IPS-NIHi11 (cell line): ENCODE data around the gene SLC23A2.
"Not testable (repeated sequence)": the region's sequence is repeated elsewhere in the genome, so short reads cannot be mapped to it uniquely, and the experiment has no call there.

Source experiments
- DNase-seq: peaks from one replicate; pipeline ENCODE4 v3.0.0; 2012; ENCODE audit warnings: mixed read lengths, low spot score

SLC23A2 gene

GRCh38 chr20:5005326-5005725, 4.0 kb upstream of the SLC23A2 start:
- DNase-seq, result no peak

DNA sequence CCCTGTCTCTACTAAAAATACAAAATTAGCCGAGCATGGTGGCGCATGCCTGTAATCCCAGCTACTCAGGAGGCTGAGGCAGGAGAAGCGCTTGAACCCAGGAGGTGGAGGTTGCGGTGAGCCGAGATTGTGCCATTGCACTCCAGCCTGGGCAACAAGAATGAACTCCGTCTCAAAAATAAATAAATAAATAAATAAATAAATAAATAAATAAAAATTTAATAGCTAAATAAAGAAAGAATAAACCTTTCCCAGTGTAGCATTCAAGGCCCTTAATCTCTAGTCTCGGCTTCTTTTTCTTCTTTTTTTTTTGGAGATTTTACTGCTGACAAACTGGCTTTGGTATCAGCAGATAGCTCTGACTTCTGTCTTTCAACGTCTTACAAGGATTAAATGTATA, 3.5 kb upstream of the SLC23A2 start:
- not testable (repeated sequence) for DNase-seq

- no peak for DNase-seq
Observed at GRCh38 chr20:5003626-5004025, 2.3 kb upstream of the SLC23A2 start.

- DNase-seq, result peak; percentile 68
Observed at GRCh38 chr20:5002077-5002413, 735 bp upstream of the SLC23A2 start.

DNA sequence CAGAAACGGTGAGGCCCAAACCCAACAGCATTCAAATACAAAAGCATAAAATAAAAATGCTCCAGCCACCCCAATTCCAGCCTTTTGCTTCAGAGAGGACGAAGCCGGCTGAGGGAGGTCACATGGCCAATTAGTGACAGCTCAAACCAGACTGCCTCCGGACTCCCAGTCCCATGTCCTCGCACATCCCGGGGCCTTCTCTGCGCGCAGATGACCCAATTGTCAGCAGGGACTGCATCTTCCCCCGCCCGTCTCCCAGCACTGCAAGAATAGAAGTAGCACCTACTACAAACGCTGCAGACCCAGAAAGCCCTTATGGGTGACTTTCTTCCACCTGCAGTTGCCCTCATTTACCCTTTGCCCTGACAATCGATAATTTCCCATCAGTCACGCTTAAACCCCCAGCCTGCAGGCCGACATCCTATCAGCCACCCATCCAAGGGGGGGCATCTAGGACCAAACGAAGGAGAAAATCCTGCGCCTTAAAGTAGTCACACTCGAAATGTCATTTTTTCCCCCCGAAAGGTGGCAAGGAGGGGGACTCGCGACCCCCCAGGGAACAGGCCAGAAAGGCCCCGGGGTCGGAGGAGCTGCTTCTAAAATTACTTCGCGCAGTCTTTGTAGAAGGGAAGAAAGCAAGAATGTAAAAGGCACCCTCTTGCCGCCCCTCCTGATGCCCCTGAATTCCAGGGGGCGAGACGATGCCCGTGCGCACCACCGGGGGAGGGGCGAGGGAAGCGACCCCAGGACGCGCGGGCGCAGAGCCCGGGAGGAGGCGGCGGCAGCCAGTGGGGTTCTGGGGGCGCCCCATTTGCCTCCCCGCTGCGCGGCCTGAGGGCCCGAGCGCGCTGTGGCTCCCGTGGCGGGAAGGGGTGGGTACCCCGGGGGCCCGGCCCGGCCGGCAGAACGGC, 792 bp downstream of the SLC23A2 start:
- DNase-seq, result peak; percentile 39

DNA sequence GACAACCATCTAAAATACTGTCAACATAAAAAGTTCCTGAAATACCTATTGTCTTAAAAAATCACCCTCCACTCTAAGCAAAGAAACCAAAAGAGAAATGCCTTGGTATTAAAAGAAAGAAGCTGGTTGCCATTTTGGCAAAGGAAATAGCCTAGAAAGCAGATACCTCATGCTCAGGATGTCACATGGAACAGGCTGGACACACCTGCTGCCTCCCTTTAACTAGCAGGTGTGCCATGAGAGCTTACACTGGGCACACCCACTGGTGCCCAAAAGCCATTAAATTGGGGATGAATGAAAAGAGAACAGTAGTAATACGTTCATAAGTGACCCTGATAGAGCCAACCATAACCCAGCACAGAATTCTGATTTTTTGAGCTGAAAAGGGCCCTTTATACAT, 1.5 kb downstream of the SLC23A2 start:
- DNase-seq, result no peak

DNA sequence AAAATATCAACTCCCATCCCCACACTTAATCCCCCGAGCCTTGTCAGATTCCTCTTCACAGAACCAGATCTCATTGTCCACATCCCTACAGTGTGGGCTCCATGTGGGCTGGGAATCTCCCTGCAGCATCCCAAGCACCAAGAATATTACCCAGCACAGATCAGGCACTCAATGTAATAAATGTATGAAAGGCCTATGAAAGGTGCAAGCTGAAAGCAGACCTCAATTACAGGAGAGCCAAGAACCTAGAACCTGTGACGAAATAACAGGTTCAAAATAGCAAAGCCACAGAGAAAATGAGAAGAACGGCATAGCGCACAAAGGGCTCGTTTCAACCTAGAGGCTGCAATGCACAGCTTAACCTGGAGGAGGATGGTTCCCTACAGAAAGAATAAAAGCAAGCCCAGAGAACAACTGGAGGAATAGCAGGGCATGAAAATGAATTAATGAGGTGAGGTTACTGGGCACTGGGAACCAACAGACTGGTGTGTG, 3.1 kb downstream of the SLC23A2 start:
- no peak for DNase-seq

DNA sequence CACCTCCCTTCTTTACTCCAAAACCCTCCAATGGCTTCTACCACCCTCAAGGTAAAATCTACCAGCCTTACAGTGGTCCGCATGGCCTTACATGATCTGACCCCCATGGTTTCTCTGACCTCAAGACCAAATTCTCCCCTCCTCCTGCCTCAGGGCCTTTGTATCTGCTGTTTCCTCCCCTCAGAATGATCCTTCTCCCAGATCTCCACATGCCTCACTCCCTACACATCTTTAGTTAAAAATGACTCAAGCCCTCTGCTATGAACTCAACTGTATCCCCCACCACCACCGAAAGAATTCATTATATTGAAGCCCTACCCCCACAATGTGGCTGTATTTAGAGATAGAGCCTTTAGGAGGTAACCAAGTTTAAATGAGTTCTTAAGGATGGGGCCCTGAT, 4.1 kb downstream of the SLC23A2 start:
- no peak for DNase-seq

- DNase-seq, result no peak
Observed at GRCh38 chr20:4989570-4989969, 11.7 kb downstream of the SLC23A2 start.

- no peak for DNase-seq
Observed at GRCh38 chr20:4987130-4987529, 14.2 kb downstream of the SLC23A2 start.

- DNase-seq, result no peak
Observed at GRCh38 chr20:4985658-4986057, 15.7 kb downstream of the SLC23A2 start.

DNA sequence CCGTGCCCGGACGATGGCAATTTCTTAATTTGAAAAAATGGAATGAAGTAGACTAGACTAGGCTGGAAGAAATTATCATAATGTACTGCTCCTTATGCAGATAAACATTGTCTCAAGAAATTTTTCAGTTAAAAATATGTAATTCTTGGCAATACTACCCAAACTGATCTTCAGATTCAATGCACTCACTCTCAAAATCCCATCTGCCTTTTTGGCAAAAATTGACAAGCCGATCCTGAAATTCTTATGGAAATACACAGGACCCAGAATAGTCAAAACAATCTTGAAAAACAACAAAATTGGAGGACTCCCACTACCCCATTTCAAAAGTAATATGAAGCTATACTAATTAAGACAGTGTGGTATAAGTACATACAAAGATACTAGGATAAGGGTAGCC, 19.0 kb downstream of the SLC23A2 start:
- no peak for DNase-seq

DNA sequence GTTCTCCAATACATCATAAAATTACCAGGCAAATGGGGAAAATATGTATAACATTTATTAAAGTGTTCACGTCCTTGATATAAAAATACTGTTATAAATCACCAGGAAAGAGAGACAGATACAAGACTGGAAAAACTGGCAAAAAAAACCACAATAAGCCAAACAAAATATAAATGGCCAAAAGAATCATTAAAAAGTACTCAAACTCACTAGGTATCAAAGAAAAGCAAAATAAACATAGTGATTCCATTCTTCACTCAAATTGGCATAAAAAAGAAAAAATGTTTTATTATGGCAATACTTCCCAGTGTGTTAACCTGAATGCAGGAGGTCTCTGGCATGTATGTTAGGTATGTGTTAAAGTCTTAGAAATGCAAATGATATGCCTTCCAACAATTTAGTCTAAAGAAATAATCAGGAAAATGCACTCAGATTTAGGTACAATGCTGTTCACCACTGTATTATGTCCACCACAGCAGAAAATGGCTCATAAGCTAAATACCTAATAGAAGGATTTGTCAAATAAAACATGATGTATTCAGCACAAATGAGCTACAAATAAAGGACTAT, 21.4 kb downstream of the SLC23A2 start:
- no peak for DNase-seq

DNA sequence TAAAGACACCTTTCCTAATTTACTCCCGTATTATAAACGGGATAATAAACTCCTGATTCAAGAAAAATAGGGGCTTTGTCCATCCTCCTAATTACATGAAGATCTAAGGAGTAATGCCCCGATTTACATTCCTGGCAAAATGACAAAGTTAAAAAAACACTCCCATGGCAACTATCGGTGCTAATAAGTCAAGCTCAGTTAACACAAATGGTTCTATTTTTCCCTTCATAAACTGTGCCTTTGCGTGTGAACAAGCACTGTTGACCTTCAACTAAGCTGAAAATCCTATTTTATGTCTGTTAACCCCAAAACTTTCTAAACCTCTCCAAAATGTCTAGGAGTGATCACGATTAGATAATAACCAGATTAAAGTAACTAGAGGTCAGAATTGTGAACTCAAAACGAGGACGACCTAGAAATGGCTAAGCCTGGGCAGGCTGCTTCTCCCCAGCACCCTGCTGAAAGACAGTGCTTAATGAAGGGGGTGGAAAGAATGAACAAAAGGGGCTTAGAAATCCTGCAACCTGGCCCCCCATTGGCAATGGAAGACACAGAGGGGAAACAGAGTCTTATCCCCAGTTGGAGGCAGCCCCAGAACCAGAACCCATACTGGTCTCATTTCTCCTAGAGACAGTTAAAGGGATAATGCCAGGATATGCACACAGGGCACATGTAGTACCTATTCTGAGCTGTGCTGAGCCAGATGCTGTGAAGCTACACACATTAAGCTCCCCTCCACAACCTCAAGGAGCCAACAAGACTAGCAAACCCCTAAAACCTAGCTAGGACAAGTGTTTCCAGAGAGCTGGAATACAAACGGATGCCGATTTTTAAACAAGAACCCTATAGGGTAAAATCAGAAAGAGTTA, 23.0 kb downstream of the SLC23A2 start:
- no peak for DNase-seq

- DNase-seq, result not testable (repeated sequence)
Observed at GRCh38 chr20:4976014-4976413, 25.3 kb downstream of the SLC23A2 start.

DNA sequence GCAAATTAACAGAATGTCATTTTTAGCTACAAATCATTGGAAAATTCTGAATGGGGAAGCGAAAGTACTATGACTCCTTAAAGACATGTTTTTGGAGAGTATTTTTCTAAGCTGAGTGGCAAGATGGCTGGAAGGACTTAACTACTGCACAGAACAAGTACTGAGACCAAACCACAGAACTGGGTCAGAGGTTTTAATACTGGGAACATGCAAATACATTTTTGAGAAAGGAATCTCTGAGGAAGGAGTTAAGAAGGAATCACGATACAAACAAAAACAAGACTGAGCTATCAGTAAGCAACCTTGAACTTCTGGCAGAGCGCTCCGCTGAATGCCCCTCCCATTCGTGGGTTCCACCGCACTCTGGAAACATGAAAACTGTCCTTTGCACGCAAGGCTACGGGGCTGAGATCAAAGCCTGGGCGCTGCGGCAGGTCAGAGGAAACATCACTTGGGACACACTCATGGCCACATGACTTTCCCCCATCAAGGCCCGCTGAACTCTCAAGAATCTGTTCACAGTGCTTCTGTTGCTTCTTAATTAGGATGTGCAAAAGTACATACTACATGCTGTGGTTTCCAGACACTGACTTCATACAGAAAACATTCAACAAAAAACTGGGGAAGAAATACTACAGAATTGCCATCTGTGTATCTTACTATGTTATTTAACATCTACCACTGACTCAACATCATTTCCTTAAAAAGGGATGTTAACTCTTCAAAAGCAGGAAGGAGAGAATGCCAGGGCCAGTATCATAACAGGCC, 27.8 kb downstream of the SLC23A2 start:
- no peak for DNase-seq

DNA sequence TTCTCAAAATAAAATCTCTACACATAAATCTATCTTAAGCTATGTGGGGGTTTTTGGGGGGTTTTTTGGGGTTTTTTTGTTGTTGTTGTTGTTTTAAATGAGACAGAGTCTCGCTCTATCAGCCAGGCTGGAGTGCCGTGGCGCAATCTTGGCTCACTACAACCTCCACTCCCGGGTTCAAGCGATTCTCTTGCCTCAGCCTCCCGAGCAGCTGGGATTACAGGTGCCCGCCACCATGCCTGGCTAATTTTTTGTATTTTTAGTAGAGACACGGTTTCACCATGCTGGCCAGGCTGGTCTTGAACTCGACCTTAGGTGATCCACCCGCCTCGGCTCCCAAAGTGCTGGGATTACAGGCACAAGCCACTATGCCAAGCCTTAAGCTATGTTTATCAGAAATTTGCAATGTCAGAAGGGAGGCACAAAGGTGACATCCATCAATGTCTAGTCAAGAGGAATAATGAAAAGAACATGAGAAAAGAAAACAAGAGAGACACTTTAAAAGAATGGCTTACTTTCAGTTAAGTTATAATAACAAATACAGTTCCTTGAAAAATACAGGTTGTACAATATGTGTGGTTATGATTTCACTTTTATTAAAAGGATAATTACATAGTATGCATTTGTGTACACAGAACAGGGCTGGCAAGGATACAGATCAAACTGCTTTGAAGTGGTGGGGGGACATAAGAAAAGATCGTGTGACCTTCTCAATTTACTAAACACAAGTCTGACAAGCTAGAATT, 28.6 kb downstream of the SLC23A2 start:
- DNase-seq, result no peak

DNA sequence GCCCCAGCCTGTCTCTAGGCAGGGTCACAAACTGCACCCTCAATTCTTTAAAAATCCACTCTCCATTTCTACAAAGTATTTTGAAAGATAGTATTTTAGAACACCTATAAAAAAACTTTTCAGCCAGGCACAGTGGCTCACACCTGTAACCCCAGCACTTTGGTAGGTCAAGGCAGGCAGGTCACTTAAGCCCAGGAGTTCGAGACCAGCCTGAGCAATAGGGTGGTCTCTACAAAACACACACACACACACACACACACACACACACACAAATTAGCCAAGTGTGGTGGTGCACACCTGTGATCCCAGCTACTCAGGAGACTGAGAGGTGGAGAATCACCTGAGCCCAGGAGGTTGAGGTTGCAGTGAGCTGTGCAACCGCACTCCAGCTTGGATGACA, 30.2 kb downstream of the SLC23A2 start:
- no peak for DNase-seq

DNA sequence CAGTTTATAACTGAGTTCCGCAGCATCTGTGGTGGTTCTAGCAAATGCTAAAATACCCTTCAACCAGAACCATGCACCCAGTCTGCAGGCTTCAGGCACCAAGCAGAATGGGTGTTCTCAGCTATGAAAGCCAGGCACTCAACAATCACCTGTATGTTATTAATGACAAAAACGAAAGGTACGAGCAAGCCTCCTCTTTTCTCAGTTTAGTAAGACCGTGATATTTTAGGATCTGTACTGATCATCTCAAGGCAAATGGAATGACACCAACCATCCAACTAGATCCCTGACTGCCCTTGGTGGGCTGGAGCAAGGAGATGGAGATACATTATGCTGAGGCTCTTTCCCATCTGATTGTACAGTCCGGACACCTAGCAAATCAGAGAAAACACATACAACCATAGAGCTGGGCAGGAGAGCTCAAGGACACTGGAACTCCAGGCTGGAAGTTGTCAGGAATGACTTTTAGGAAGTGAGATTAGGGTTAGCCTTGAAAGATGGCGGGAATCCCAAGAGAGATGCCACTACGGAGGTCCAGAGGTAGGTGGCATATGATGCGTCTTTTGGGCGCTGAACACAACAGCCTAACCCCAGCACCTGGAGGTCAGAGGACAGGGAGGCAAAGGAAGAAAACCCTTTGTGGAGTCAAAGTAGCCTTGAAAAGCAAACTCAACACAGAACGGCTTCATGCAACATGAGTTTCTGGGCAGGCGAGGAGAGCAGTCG, 33.4 kb downstream of the SLC23A2 start:
- no peak for DNase-seq
